HepG2 (cell line): ENCODE measurements around the gene SFRP2.

Experiments
- MXD4 ChIP-seq: IDR thresholded peaks from 2 replicates; pipeline ENCODE4 v1.6.1; 2016; ENCODE audit warnings: mild to moderate bottlenecking, missing biosample characterization, missing genetic modification reagents
- PHF8 ChIP-seq: sonication (generic); formaldehyde crosslinking; IDR thresholded peaks from 2 replicates; pipeline ENCODE4 v1.5.0; 2020; ENCODE audit warnings: missing genetic modification reagents
- POLR2A ChIP-seq, 2 experiments: IDR thresholded peaks; 2 replicates each; pipeline ENCODE4 v1.6.1; 2011; ENCODE audit warnings: low read depth in 2 of 2, low read length in 2 of 2, mild to moderate bottlenecking in 1 of 2, moderate library complexity in 1 of 2; ENCODE audit not compliant: insufficient read depth in 1 of 2

DNA sequence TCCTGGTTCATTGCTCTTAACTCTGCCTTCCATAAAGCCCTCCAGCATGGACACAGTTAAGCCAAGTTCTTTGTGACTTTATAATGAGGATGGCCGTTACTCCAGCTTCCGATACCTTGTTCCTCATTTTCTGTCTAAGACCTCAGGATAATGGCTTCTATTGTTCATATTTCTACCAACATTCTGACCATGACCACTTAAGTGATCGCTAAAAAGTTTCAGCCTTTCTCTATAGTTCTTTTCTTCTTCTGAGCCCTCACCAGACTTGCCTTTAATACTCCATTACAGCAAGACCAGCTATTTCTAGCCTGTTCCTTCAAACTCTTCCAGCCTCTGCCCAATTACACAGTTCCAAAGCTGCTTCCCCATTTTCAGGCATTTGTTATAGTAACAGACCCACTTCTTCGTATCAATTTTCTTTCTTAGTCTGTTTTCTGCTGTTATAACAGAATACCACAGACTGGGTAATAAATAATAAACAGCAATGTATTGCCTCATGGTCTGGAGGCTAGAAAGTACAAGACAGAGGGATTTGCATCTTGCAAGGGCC is 41.4 kb downstream of the SFRP2 start:
- TF ChIP-seq POLR2A (IDR thresholded peaks at IDR 0.05; ENCODE audit: insufficient read depth in 1 of 2, low read depth in 2 of 2, low read length in 2 of 2) (no peak), MXD4 (CRISPR knock-in tag) (no peak), PHF8 (no peak)
